Testis (tissue), 2 donors: ENCODE results near the gene NOL4L.

Experiments used
- POLR2A ChIP-seq: fragments of 450-650 bp; IDR thresholded peaks from one replicate; pipeline ENCODE4 v1.6.1; 2017; ENCODE audit warnings: antibody characterized with exemption, mild to moderate bottlenecking, moderate library complexity
- TF ChIP-seq, protein P1 (sequence below), 3 experiments: fragments of 450-650 bp in 2 of 3; fragments of 200-600 bp in 1 of 3; sonication (generic) in 1 of 3; IDR thresholded peaks; one replicate each; pipeline ENCODE4 v1.5.1; 2016 to 2019; ENCODE audit warnings: antibody characterized with exemption in 3 of 3, mild to moderate bottlenecking in 2 of 3, moderate library complexity in 1 of 3

DNA sequence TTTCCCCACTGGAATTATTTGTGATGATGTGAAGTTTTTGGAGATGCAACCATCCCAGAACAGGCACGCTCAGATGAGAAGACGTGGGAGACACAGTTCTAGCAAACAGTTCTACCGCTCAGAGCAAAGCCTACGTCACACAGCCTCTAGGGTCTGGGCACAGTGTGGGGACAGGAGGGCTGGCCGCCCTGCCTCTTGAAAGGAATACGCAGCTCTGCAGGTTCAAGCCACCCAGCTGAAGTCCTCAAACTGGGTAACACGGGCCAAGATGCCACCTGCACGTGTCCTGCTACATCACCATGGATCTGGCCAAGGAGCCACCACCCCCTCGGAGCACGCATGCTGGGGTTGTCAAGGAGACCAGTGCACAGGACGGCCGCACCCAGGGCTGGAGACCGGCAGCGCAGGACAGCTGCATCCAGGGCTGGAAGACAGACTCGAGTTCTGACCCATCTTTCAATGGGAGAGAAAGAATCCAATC, 75.0 kb downstream of the NOL4L start:
- TF ChIP-seq, protein P1, sequence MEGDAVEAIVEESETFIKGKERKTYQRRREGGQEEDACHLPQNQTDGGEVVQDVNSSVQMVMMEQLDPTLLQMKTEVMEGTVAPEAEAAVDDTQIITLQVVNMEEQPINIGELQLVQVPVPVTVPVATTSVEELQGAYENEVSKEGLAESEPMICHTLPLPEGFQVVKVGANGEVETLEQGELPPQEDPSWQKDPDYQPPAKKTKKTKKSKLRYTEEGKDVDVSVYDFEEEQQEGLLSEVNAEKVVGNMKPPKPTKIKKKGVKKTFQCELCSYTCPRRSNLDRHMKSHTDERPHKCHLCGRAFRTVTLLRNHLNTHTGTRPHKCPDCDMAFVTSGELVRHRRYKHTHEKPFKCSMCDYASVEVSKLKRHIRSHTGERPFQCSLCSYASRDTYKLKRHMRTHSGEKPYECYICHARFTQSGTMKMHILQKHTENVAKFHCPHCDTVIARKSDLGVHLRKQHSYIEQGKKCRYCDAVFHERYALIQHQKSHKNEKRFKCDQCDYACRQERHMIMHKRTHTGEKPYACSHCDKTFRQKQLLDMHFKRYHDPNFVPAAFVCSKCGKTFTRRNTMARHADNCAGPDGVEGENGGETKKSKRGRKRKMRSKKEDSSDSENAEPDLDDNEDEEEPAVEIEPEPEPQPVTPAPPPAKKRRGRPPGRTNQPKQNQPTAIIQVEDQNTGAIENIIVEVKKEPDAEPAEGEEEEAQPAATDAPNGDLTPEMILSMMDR (IDR thresholded peaks at IDR 0.05): no peak
- TF ChIP-seq POLR2A: no peak
